Activated CD4-positive, alpha-beta memory T cell treated with anti-CD3 and anti-CD28 coated beads for 36 hours (primary cell): ENCODE data around the gene RAB7A. TPM values are rescaled to one million over a fixed set of nuclear protein-coding genes. Genes with fewer than 3 reads are reported as not detected.
A peak's percentile ranks its signal among the peaks of the same experiment; 100 is the strongest.

Experiments
- CTCF ChIA-PET: fragments of 350-600 bp; sonication (Branson Sonifier 250); formaldehyde crosslinking; loops from one replicate; lab custom pipeline; 2021; ENCODE audit warnings: antibody characterized with exemption, inconsistent platforms; lab: Charles Lee
- POLR2A ChIA-PET: fragments of 350-600 bp; sonication (Branson Sonifier 250); formaldehyde crosslinking; loops from one replicate; lab custom pipeline; 2021; ENCODE audit warnings: antibody characterized with exemption; lab: Charles Lee
- DNase-seq: peaks from one replicate; pipeline ENCODE4 v3.0.0-alpha.2; 2020
- H3K27ac Mint-ChIP-seq: one replicate; pipeline ENCODE4 v1.8.0; 2021; ENCODE audit warnings: mixed read lengths
- H3K27me3 Mint-ChIP-seq: one replicate; pipeline ENCODE4 v1.8.0; 2021; ENCODE audit warnings: mixed read lengths
- H3K36me3 Mint-ChIP-seq: one replicate; pipeline ENCODE4 v1.8.0; 2021; ENCODE audit warnings: mixed read lengths
- H3K4me1 Mint-ChIP-seq: one replicate; pipeline ENCODE4 v1.8.0; 2021; ENCODE audit warnings: low read depth, mixed read lengths
- H3K4me3 Mint-ChIP-seq: one replicate; pipeline ENCODE4 v1.8.0; 2021; ENCODE audit warnings: mild to moderate bottlenecking, mixed read lengths
- H3K9me3 Mint-ChIP-seq: one replicate; pipeline ENCODE4 v1.8.0; 2021; ENCODE audit warnings: mixed read lengths
- intact Hi-C: fragments of 100-400 bp; cut with micrococcal nuclease; formaldehyde crosslinking; loops from one replicate; pipeline ENCODE4 v1.15.1; 2023
- total RNA-seq, 2 experiments: library from RNA; stranded (reverse); gene quantifications; one replicate each; pipeline ENCODE4 v1.2.3, GENCODE V29; 2021

RAB7A gene
- total RNA-seq, 2 experiments from 2014 or later = 264 to 272 TPM

DNA sequence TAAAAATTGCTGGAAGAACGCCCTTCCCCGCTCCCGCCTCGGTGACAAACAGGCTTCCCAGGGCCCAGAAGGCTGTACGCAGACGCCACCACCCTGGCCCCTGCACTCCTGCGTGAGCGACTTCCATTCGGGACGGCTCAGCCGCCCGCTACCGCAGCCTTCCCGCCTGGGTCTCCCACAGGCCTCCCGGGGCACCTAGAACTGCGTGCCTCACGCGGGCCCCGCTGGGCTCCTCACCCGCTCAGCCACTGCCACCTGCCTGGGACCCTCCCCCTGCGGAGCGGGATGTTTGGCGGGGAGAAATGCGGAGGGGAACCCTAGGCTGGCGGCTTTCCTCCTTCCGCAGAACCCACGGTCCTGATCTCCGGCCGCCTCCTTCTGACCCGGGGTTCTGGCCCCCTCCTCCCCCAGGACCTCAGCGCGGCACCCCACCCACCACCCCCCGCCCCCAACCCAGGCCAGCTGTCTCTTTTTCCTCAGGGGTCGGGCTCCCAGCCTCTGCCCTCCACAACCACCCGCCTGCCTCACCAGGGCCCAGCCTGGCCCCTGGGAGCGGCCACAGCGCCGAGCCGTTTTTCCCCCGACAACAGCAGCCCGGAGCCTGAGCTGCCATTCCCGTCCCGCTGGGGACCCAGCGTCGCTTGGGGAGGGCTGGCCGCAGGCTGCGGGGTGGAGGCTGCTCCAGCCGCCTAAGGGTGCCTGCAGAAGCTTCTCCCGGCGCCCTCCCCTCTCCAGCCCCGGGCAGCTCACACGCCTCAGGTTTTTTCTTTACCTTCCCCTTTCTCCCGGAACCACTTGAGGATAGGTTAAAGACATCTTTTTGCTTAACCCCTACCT is 27.6 kb upstream of the RAB7A start:
- intact Hi-C loops = no loop called here

GRCh38 chr3:128701342-128702212 is 24.4 kb upstream of the RAB7A start:
- intact Hi-C loops = no loop called here
- Mint-ChIP-seq H3K4me1 (no peaks in the 10 kb centered on the region), H3K9me3 (no peaks in the 10 kb centered on the region), H3K36me3 (no peaks in the 10 kb centered on the region), H3K27me3 (peaks cover 2% of the 10 kb centered on the region), H3K4me3 (no peak overlapping the region), H3K27ac (no peak overlapping the region)
- no peak for DNase-seq
- CTCF ChIA-PET = no interaction called here
- POLR2A ChIA-PET = no interaction called here

More for the DNA sequence above, 27.6 kb upstream of the RAB7A start:
- peak overlapping the region; percentile 62 for H3K4me3 Mint-ChIP-seq
- ChIA-PET POLR2A (interaction anchor here (0.7 to 1.4 kb wide), 2 partner anchors 18 to 26 kb away, joined by 3 read pairs; no protein-coding TSS in a partner anchor), CTCF (interaction anchor here (2.1 kb wide), 1 partner anchor 96 kb away, joined by 7 read pairs; no protein-coding TSS in a partner anchor)
- H3K9me3 Mint-ChIP-seq = no peaks in the 10 kb centered on the region
- DNase-seq = peak; percentile 30
- H3K27me3 Mint-ChIP-seq = peaks cover 2% of the 10 kb centered on the region
- no peaks in the 10 kb centered on the region for H3K4me1 Mint-ChIP-seq
- peak overlapping the region; percentile 13 for H3K27ac Mint-ChIP-seq
- H3K36me3 Mint-ChIP-seq = no peaks in the 10 kb centered on the region

DNA sequence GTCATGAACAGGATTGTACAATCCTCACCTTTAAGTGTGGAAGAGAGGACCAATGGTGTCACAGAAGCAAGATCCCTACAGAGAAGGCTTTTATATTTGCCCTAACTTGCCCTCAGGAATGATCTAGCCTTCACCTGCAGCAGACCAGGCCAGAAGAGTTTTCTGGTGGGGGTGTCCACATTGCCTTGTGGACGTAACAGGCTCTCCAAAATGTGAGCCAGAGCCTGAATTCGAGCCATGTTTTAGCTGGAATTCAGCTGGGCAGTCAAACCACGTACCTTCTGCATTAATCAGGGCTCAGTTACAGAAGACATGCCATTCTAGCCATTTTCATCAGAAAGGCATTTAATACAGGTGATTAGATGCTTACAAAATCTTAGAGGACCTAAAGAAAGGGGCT is 23.6 kb upstream of the RAB7A start:
- no peak overlapping the region for H3K4me3 Mint-ChIP-seq
- H3K36me3 Mint-ChIP-seq = no peaks in the 10 kb centered on the region
- ChIA-PET CTCF (interaction anchor here (0.5 to 0.6 kb wide), 2 partner anchors 587 to 1041 kb away, joined by 3 read pairs; no protein-coding TSS in a partner anchor), POLR2A (no interaction called here)
- intact Hi-C loops = no loop called here
- no peak for DNase-seq
- H3K4me1 Mint-ChIP-seq = no peaks in the 10 kb centered on the region
- H3K27me3 Mint-ChIP-seq = peaks cover 2% of the 10 kb centered on the region
- no peaks in the 10 kb centered on the region for H3K9me3 Mint-ChIP-seq
- H3K27ac Mint-ChIP-seq = no peak overlapping the region

DNA sequence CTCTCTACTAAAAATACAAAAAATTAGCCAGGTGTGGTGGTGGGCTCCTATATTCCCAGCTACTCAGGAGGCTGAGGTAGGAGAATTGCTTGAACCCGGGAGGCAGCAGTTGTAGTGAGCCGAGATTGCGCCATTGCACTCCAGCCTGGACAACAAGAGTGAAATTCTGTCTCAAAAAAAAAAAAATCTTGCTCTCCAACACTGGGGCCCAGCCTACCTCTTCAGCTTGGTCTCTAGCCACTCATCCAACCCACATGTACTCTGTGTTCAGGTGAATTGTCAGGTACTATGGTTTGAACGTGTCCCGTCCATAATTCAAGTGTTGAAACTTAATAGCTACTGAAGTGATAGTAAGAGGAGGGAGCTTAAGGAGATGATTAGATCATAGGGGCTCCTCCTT is 22.4 kb upstream of the RAB7A start:
- CTCF ChIA-PET = interaction anchor here (1.0 to 1.2 kb wide), 2 partner anchors 160 to 172 kb away, joined by 3 read pairs; no protein-coding TSS in a partner anchor
- Mint-ChIP-seq H3K27ac (no peak overlapping the region), H3K4me1 (no peaks in the 10 kb centered on the region), H3K36me3 (no peaks in the 10 kb centered on the region), H3K9me3 (no peaks in the 10 kb centered on the region), H3K27me3 (no peaks in the 10 kb centered on the region), H3K4me3 (no peak overlapping the region)
- DNase-seq = no peak
- POLR2A ChIA-PET = no interaction called here
- intact Hi-C loops = no loop called here

GRCh38 chr3:128706086-128706615 is 19.8 kb upstream of the RAB7A start:
- Mint-ChIP-seq H3K27me3 (no peaks in the 10 kb centered on the region), H3K4me3 (no peak overlapping the region), H3K36me3 (no peaks in the 10 kb centered on the region), H3K9me3 (no peaks in the 10 kb centered on the region), H3K4me1 (no peaks in the 10 kb centered on the region), H3K27ac (no peak overlapping the region)
- intact Hi-C loops = no loop called here
- POLR2A ChIA-PET = no interaction called here
- DNase-seq = no peak
- CTCF ChIA-PET = interaction anchor here (1.2 to 2.2 kb wide), 3 partner anchors 11 to 26 kb away, joined by 5 to 7 read pairs (median 6); no protein-coding TSS in a partner anchor

DNA sequence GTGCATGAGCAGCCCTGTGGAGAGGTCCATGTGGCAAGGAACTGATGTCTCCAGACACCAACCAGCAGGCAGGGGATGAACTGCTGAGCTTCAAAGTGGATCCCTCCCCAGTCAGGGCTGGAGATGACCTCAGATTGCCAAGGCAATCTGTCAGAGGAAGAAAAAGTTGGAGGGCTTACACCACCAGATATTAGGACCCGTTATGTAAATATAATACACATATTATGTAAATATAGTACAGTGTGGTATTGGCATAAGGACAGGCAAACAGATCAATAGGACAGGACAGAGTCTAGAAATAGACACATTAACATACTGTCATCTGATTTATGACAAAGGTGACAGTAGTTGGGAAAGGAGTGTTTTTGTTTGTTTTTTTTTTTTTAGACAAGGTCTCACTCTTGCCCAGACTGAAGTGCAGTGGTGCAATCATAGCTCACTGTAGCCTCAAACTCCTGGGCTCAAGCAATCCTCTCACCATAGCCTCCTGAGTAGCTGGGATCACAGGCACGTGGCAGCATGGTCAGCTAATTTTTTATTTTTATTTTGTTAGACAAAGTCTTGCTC is 18.0 kb upstream of the RAB7A start:
- Mint-ChIP-seq H3K27me3 (no peaks in the 10 kb centered on the region), H3K4me1 (no peaks in the 10 kb centered on the region), H3K9me3 (no peaks in the 10 kb centered on the region), H3K36me3 (no peaks in the 10 kb centered on the region), H3K27ac (no peak overlapping the region), H3K4me3 (no peak overlapping the region)
- ChIA-PET CTCF (interaction anchor here (0.9 kb wide), 1 partner anchor 28 kb away, joined by 3 read pairs; no protein-coding TSS in a partner anchor), POLR2A (interaction anchor here (1.0 kb wide), 1 partner anchor 28 kb away, joined by 5 read pairs; no protein-coding TSS in a partner anchor)
- intact Hi-C loops = no loop called here
- DNase-seq = no peak

GRCh38 chr3:128709038-128709437 is 16.9 kb upstream of the RAB7A start:
- H3K9me3 Mint-ChIP-seq = no peaks in the 10 kb centered on the region
- POLR2A ChIA-PET = no interaction called here
- H3K27me3 Mint-ChIP-seq = no peaks in the 10 kb centered on the region
- no peak for DNase-seq
- CTCF ChIA-PET = no interaction called here
- intact Hi-C loops = no loop called here
- no peak overlapping the region for H3K27ac Mint-ChIP-seq
- no peaks in the 10 kb centered on the region for H3K36me3 Mint-ChIP-seq
- no peak overlapping the region for H3K4me3 Mint-ChIP-seq
- no peaks in the 10 kb centered on the region for H3K4me1 Mint-ChIP-seq

GRCh38 chr3:128709506-128710210 is 16.3 kb upstream of the RAB7A start:
- DNase-seq = no peak
- intact Hi-C loops = no loop called here
- H3K36me3 Mint-ChIP-seq = no peaks in the 10 kb centered on the region
- no peak overlapping the region for H3K27ac Mint-ChIP-seq
- H3K27me3 Mint-ChIP-seq = no peaks in the 10 kb centered on the region
- no peaks in the 10 kb centered on the region for H3K9me3 Mint-ChIP-seq
- H3K4me3 Mint-ChIP-seq = no peak overlapping the region
- H3K4me1 Mint-ChIP-seq = peaks cover 2% of the 10 kb centered on the region
- CTCF ChIA-PET = no interaction called here
- POLR2A ChIA-PET = no interaction called here

GRCh38 chr3:128710816-128711433 is 15.1 kb upstream of the RAB7A start:
- H3K27ac Mint-ChIP-seq = no peak overlapping the region
- intact Hi-C loops = no loop called here
- no peak overlapping the region for H3K4me3 Mint-ChIP-seq
- CTCF ChIA-PET = no interaction called here
- no peaks in the 10 kb centered on the region for H3K36me3 Mint-ChIP-seq
- peaks cover 9% of the 10 kb centered on the region for H3K4me1 Mint-ChIP-seq
- POLR2A ChIA-PET = no interaction called here
- no peaks in the 10 kb centered on the region for H3K9me3 Mint-ChIP-seq
- H3K27me3 Mint-ChIP-seq = no peaks in the 10 kb centered on the region
- DNase-seq = no peak

- POLR2A ChIA-PET = no interaction called here
- H3K27me3 Mint-ChIP-seq = no peaks in the 10 kb centered on the region
- no peaks in the 10 kb centered on the region for H3K9me3 Mint-ChIP-seq
- intact Hi-C loops = no loop called here
- H3K4me1 Mint-ChIP-seq = peaks cover 9% of the 10 kb centered on the region
- CTCF ChIA-PET = no interaction called here
- no peaks in the 10 kb centered on the region for H3K36me3 Mint-ChIP-seq
- no peak overlapping the region for H3K27ac Mint-ChIP-seq
- no peak for DNase-seq
- no peak overlapping the region for H3K4me3 Mint-ChIP-seq
Observed at GRCh38 chr3:128712848-128713247, 13.1 kb upstream of the RAB7A start.
